ENCODE data around the gene MAP2K1. TPM values are rescaled to one million over a fixed set of nuclear protein-coding genes. Genes with fewer than 3 reads are reported as not detected.

Gene MAP2K1
- total and polyA plus RNA-seq, 9 of the 15 experiments (the other 6 are each of a cell fraction or from before 2014, with no cell fraction given), result 7.5 to 58.3 (median 30.0) TPM

- no peak for TF ChIP-seq POLR3G (IDR thresholded peaks at IDR 0.05; ENCODE audit: extremely low read depth, insufficient read length, insufficient replicate concordance)
- no peak for TF ChIP-seq MEF2A (IDR thresholded peaks at IDR 0.05; ENCODE audit: control insufficient read depth, low read depth, low read length)
- TF ChIP-seq ZFX (CRISPR knock-in tag; IDR thresholded peaks at IDR 0.05), result no peak
- no peak for TF ChIP-seq JUNB (CRISPR knock-in tag; conservative IDR thresholded peaks at IDR 0.05)
- 0 out of 4 replicates have a peak, but pooled peaks of 1 of the 2 experiments have one; percentile 8 for TF ChIP-seq RCOR1 (IDR thresholded peaks at IDR 0.05; ENCODE audit: borderline replicate concordance in 1 of 2, low read depth in 2 of 2, low read length in 2 of 2)
- TF ChIP-seq PCBP1 (IDR thresholded peaks at IDR 0.05; ENCODE audit: low read depth, low read length, poor library complexity, severe bottlenecking), result no peak
- TF ChIP-seq TFE3 (CRISPR knock-in tag; IDR thresholded peaks at IDR 0.05), result no peak
- TF ChIP-seq ZBTB12 (CRISPR knock-in tag; IDR thresholded peaks at IDR 0.05), result peak; percentile 63; the same call in 1 of the 2 replicates
- no peak for TF ChIP-seq TAF15 (IDR thresholded peaks at IDR 0.05; ENCODE audit: low read depth, low read length)
- no peak for TF ChIP-seq ZNF324 (CRISPR knock-in tag; IDR thresholded peaks at IDR 0.05)
- no peak for TF ChIP-seq FIP1L1 (IDR thresholded peaks at IDR 0.05; ENCODE audit: low read depth, low read length, poor library complexity, severe bottlenecking)
- no peak for TF ChIP-seq E2F1 (CRISPR knock-in tag; IDR thresholded peaks at IDR 0.05)
- no peak for TF ChIP-seq E2F3 (CRISPR knock-in tag; IDR thresholded peaks at IDR 0.05)
- TF ChIP-seq ZNF24 (IDR thresholded peaks at IDR 0.05), result no peak
- 0 out of 2 replicates have a peak, but pooled peaks have one; percentile 75 for TF ChIP-seq THRB (CRISPR knock-in tag; conservative IDR thresholded peaks at IDR 0.05)
- TF ChIP-seq CREM (IDR thresholded peaks at IDR 0.05; ENCODE audit: low read depth), result peak; percentile 74; the same call in 1 of the 2 replicates
- no peak for TF ChIP-seq SP2 (IDR thresholded peaks at IDR 0.05; ENCODE audit: extremely low read depth, low read depth, low read length, poor library complexity, severe bottlenecking)
- peak; percentile 76 for TF ChIP-seq MXD1 (CRISPR knock-in tag; IDR thresholded peaks at IDR 0.05; ENCODE audit: borderline replicate concordance, poor library complexity, severe bottlenecking)
- TF ChIP-seq NCOR1 (IDR thresholded peaks at IDR 0.05), result peak; percentile 59
- no peak for TF ChIP-seq BACH1 (tag; IDR thresholded peaks at IDR 0.05)
- no peak for TF ChIP-seq TCFL5 (CRISPR knock-in tag; conservative IDR thresholded peaks at IDR 0.05)
Observed at GRCh38 chr15:66504563-66505429, 118.1 kb downstream of the MAP2K1 start, which contains the start of the genes RPL4 and ZWILCH (continued).
